Fibroblast of villous mesenchyme (primary cell): ENCODE results near the gene HNRNPH2. TPM values are rescaled to one million over a fixed set of nuclear protein-coding genes. Genes with fewer than 3 reads are reported as not detected.

Source experiments
- DNase-seq: peaks from one replicate; pipeline ENCODE4 v3.0.0-alpha.2; 2010; ENCODE audit warnings: low read depth
- H3K4me3 ChIP-seq: 2 replicates; pipeline ENCODE4 v1.5.1; 2011; ENCODE audit warnings: low read depth, mild to moderate bottlenecking, low read length
- total RNA-seq: library from RNA; depleted of rRNA; stranded (reverse); fragments of >200 nt; gene quantifications from 2 replicates; pipeline ENCODE4 v1.2.3, GENCODE V29; 2012
- TF ChIP-seq, protein P1 (sequence below): IDR thresholded peaks from 2 replicates; pipeline ENCODE4 v1.5.1; 2012; ENCODE audit warnings: low read depth, mild to moderate bottlenecking, low read length; ENCODE audit not compliant: insufficient read depth

The HNRNPH2 gene
- total RNA-seq, 1 donor, result 74.7 TPM

DNA sequence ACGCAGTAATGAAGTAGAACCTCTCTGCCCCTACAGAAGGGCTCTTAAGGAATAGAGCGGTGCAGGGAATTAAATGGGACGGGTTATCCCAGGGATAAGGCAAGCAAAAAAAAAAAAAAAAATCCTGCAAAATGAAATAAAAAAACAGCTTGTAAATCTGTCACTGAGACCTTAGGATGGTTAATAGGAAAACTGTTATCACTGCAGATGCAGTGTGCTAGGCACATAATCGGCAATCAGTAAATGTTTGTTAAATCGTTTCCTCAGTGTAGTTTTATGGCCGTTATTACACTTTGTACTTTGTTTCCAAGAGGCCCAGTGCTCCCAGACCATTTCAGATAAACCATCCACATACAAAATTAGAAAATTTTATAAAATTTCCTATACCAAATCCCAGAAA, 1.0 kb downstream of the HNRNPH2 start:
- peak overlapping the region; percentile 76 for H3K4me3 ChIP-seq
- TF ChIP-seq, protein P1, sequence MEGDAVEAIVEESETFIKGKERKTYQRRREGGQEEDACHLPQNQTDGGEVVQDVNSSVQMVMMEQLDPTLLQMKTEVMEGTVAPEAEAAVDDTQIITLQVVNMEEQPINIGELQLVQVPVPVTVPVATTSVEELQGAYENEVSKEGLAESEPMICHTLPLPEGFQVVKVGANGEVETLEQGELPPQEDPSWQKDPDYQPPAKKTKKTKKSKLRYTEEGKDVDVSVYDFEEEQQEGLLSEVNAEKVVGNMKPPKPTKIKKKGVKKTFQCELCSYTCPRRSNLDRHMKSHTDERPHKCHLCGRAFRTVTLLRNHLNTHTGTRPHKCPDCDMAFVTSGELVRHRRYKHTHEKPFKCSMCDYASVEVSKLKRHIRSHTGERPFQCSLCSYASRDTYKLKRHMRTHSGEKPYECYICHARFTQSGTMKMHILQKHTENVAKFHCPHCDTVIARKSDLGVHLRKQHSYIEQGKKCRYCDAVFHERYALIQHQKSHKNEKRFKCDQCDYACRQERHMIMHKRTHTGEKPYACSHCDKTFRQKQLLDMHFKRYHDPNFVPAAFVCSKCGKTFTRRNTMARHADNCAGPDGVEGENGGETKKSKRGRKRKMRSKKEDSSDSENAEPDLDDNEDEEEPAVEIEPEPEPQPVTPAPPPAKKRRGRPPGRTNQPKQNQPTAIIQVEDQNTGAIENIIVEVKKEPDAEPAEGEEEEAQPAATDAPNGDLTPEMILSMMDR, result no peak
- DNase-seq, result peak; percentile 44

DNA sequence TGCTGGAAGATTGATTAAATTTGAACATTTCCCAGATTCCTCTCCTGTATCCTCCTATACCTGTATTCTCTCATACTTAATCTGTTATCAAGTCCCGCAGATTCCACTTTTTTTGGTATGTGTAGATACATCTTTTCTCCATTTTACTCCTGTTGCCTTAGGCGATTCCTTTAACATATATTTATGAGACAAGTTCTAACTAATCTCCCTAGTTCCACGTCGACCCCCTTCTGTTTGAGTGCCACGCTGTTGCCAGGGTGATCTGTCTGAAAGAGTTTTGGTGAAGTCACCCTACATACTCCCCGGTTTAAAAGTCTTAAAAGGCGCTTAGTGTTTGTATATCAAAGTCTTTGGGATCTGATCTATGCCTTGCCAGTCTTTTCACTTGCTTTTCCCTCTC, 2.4 kb downstream of the HNRNPH2 start:
- TF ChIP-seq, protein P1, result no peak

DNA sequence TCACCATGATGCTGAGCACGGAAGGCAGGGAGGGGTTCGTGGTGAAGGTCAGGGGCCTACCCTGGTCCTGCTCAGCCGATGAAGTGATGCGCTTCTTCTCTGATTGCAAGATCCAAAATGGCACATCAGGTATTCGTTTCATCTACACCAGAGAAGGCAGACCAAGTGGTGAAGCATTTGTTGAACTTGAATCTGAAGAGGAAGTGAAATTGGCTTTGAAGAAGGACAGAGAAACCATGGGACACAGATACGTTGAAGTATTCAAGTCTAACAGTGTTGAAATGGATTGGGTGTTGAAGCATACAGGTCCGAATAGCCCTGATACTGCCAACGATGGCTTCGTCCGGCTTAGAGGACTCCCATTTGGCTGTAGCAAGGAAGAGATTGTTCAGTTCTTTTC, 4.0 kb downstream of the HNRNPH2 start:
- H3K4me3 ChIP-seq, result no peak overlapping the region
- no peak for DNase-seq
- TF ChIP-seq, protein P1, result no peak

More for the DNA sequence above, 2.4 kb downstream of the HNRNPH2 start:
- no peak for DNase-seq
- H3K4me3 ChIP-seq, result peak overlapping the region; percentile 76

DNA sequence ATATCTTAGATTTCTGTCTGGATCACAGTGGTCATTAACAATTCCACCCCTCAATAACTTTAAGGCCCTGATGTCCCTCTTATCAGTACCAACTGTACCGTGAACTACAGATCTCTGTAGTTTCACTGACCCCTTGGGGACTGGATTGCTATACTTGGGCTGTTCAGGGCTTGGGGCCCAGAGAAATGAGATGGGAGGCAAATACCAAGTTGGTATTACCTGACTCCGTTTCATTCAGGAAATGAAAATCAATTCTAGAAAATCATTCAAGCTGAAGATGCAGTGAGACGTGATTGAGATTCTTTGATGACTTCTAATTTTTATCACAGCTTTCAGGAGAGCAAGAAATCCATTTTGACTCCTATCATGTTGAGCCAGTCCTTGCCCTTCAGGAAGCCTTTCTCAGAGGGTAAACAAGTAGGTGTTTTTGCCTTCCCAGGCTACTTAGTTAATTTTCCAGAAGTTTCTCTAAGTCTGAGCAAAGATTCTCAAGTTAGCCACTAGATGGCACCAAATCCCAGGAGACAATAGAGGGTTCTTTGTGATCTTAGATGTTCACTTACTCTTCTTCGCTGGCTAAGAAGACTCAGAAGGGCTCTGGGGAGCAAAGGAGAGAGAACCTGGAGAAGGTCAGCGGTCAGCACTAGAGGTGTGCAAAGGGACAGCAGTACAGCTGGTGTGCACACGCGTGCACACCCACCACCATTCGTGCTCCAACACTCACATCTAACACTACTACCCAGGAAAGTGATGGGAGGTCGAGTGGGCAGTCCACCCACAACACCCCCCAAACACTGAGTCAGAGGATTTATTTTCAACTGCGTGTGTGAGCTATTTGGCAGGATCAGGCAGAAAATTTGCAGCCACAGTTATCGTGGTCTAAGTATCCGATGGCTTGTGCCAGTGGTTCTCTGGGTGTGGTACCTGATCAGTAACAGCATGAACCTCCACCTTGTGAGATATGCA, 7.4 kb downstream of the HNRNPH2 start:
- no peak overlapping the region for H3K4me3 ChIP-seq
- peak; percentile 85 for DNase-seq
- TF ChIP-seq, protein P1, result peak; percentile 69

DNA sequence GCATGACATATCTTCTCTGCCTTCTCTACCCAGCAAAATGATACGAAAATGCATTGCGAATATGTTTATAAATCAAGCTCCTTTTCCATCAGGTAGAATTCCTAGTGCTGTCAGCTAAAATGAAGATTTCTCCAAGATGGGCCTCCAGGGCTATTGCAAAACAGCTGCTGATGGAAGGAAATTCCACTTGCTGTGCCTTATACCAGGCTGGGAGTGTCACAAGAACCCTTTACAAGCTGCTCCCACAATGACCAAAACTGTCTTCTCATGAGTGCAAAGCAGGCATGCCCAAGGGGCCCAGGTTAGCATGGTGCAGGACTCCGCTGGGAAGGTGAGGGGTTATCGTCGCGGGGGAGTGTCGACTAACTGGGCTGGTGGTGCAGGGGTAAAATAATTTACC, 8.7 kb downstream of the HNRNPH2 start:
- TF ChIP-seq, protein P1, result no peak
- H3K4me3 ChIP-seq, result no peak overlapping the region
- peak; percentile 65 for DNase-seq

DNA sequence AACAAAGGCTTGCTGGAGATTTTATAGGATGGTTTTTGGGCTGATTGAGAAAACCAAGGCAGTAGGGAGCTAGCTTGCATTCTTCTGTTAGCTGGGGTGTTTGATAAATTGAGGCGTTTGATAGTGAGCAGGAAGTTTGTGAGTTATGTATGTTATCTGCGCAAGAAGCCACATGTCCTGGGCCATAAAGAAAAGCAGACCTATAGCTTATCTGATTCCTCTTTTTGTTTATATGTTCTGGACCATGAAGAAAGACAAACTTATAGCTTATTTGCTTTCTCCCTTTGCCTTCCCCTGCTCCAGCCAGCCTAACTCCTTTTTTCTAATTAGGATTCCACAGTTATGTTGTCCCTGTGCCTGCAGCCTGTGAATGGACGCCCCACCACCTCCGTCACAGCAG, 9.2 kb downstream of the HNRNPH2 start:
- H3K4me3 ChIP-seq, result no peak overlapping the region
- peak; percentile 81 for DNase-seq
- TF ChIP-seq, protein P1, result no peak
